IMR-90 (cell line): ENCODE measurements around the gene TMC8.

Experiments
- CTCF ChIP-seq: conservative IDR thresholded peaks from 2 replicates; pipeline ENCODE4 v1.5.1; 2012; ENCODE audit warnings: mild to moderate bottlenecking, low read depth, low read length, improper control_type of control experiment
- POLR2A ChIP-seq: IDR thresholded peaks from 2 replicates; pipeline ENCODE4 v1.6.1; 2012; ENCODE audit warnings: mild to moderate bottlenecking, low read depth, low read length
- RFX5 ChIP-seq: IDR thresholded peaks from 2 replicates; pipeline ENCODE4 v1.8.0; 2012; ENCODE audit warnings: low read depth, mild to moderate bottlenecking, low read length, moderate library complexity

- no peak for TF ChIP-seq CTCF
- TF ChIP-seq RFX5 = no peak
- TF ChIP-seq POLR2A = no peak
Observed at GRCh38 chr17:78170692-78171590, 40.4 kb downstream of the TMC8 start.
